Stimulated activated CD8-positive, alpha-beta memory T cell treated with anti-CD3 and anti-CD28 coated beads, Interleukin-7, amount 100 ng/mL, for 4 hours (primary cell): Measurements from ENCODE around the gene TTC34.

Experiments
- DNase-seq, 2 donors: peaks; one replicate each; pipeline ENCODE4 v3.0.0-alpha.2; 2020; ENCODE audit warnings: low read depth in 2 of 2

The TTC34 gene

GRCh38 chr1:2606396-2606880 is 195.1 kb downstream of the TTC34 start:
- DNase-seq, result no peak

GRCh38 chr1:2605509-2606395 is 195.7 kb downstream of the TTC34 start:
- no peak for DNase-seq

- no peak for DNase-seq
These were observed 196.5 kb downstream of the TTC34 start for GRCh38 chr1:2604844-2605508.

GRCh38 chr1:2604156-2604843 is 197.2 kb downstream of the TTC34 start:
- DNase-seq, result no peak

- no peak for DNase-seq
These were observed 197.9 kb downstream of the TTC34 start for GRCh38 chr1:2603521-2604155.

GRCh38 chr1:2602866-2603520 is 198.5 kb downstream of the TTC34 start:
- no peak for DNase-seq

- no peak for DNase-seq
These were observed 199.1 kb downstream of the TTC34 start for GRCh38 chr1:2602311-2602835.

- no peak for DNase-seq
These were observed 199.7 kb downstream of the TTC34 start for GRCh38 chr1:2601721-2602303.

- no peak for DNase-seq
These were observed 203.1 kb downstream of the TTC34 start for GRCh38 chr1:2598329-2598931.

- DNase-seq, result no peak
These were observed 203.8 kb downstream of the TTC34 start for GRCh38 chr1:2597441-2598328.

DNA sequence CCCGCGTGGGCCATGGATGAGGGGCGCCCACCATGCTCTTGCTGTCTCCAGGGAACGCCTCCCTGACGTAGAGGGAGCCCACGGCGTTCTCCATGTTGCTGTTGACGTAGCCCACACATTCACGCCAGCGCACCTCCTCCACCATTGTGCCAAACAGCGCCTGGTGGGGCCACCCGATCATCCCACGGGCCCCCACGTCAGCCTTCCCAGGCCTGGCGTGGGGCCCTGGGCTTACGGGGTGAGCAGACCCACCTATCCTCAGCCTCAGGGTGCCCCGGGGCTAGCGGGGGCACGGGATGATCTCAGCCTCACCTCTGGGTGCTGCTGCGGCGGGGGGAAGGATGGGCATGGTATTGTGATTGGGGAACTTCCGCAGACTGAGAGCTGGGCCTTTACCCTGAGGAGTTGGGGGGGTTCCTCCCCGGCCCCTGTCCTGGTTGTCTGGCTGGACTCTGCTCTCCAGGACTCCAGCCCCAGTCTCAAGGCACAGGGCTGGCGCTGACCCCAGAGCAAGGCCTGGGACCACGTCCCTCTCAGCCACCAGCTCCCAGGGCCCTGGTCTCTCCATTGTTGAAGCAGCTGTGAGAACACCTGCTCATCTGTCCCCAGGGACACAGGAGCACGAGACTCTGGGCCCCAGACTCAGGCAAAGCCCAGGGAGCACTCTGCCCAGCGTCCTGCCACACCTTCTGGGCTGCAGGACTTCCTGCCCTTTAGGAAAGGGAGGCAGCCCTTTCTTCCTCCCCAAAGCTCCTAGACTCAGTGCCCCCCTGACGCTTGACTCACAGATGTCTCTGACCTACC is 204.8 kb downstream of the TTC34 start:
- no peak for DNase-seq

GRCh38 chr1:2595812-2596529 is 205.5 kb downstream of the TTC34 start:
- no peak for DNase-seq

DNA sequence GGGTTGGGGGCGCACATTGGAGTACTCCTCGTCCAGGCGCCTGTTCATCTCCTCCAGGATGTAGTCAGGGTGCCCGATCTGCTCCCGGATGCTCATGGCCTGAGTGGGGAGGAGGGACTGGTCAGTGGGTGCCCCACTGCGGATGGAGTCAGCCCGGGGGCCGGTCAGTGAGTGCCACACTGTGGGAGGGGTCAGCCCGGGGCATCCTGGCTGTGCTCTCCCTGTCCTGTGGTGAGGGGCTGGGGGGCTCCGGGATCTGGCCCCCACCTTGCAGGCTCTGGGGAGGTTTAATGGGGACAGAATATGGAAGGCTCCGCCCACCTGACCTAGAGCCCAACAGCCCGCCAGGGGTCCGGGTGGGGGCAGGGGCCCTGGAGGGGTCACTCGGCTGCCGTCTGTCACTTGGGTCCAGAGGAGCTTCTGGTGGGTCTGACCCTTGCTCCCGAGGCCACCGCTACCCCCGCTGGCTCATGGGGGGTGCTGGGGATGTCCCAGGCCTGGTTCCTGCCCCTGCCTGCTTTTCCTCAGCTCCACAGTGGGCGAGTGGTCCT is 206.2 kb downstream of the TTC34 start:
- DNase-seq, result no peak

- DNase-seq, result no peak
These were observed 206.8 kb downstream of the TTC34 start for GRCh38 chr1:2594641-2595131.

GRCh38 chr1:2594001-2594640 is 207.4 kb downstream of the TTC34 start:
- DNase-seq, result no peak

DNA sequence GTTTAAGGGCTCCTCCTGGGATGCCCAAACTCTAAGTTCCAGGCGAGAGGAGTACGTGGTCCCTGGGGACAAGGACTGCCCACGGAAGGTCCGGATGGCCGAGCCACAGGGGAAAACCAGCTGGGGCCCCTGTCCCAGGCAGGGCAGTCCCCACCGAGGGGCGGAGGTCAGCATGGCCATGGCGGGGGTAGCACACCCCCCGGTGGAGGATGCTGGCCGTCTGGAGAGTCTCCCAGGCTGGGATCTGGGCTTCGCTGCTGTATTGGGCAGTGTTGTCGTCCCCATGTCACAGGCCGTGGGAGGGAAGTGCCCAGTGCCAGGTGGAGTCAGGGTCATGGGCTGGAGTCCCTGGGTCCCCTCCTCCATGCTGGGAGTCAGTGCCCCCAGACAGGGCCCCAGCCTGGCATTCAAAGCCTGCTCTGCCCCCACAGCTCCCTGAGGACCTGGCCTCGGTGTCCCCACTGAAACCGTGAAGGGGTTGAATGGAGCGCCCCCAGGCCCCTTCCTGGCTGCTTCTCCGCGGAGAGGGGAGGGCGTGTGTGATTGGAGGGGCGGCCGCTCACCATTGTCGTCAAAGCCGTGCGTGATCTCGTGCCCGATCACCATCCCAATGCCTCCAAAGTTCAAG is 208.1 kb downstream of the TTC34 start:
- no peak for DNase-seq
